H1 (cell line): ENCODE data around the gene TGIF1. TPM values are rescaled to one million over a fixed set of nuclear protein-coding genes. Genes with fewer than 3 reads are reported as not detected.

Experiments used
- BCL11A ChIP-seq, 2 experiments: IDR thresholded peaks; one replicate each; pipeline ENCODE4 v1.6.1; 2011; ENCODE audit warnings: low read depth in 2 of 2, low read length in 2 of 2, mild to moderate bottlenecking in 2 of 2
- BRCA1 ChIP-seq: IDR thresholded peaks from 2 replicates; pipeline ENCODE4 v1.6.1; 2012; ENCODE audit warnings: low read depth, low read length, improper control_type of control experiment
- CBX5 ChIP-seq: fragments of 300-800, 300-1000 bp; sonication (generic); IDR thresholded peaks from 2 replicates; pipeline ENCODE4 v1.7.1; 2016; ENCODE audit warnings: antibody characterized with exemption, low read length, low read depth
- CREB1 ChIP-seq: IDR thresholded peaks from 2 replicates; pipeline ENCODE4 v1.6.1; 2012; ENCODE audit warnings: inconsistent platforms
- CTCF ChIP-seq, 3 experiments: IDR thresholded peaks; 1 replicate in 2 of 3; 2 replicates in 1 of 3; pipeline versions ENCODE4 v1.5.1 to v1.6.1; 2011; ENCODE audit warnings: low read length in 3 of 3, mild to moderate bottlenecking in 3 of 3, inconsistent platforms in 2 of 3, low read depth in 1 of 3, moderate library complexity in 1 of 3; ENCODE audit not compliant: insufficient read depth in 1 of 3; ENCODE audit errors: control extremely low read depth in 1 of 3
- FOSL1 ChIP-seq: IDR thresholded peaks from 2 replicates; pipeline ENCODE4 v1.6.1; 2011; ENCODE audit warnings: mild to moderate bottlenecking, low read depth, low read length, moderate library complexity; ENCODE audit not compliant: insufficient read depth
- HDAC6 ChIP-seq: IDR thresholded peaks from one replicate; pipeline ENCODE4 v1.7.1; 2012; ENCODE audit warnings: low read depth, mild to moderate bottlenecking, inconsistent platforms, low read length, moderate library complexity
- JUN ChIP-seq: IDR thresholded peaks from 2 replicates; pipeline ENCODE4 v1.6.1; 2011; ENCODE audit warnings: low read depth, mild to moderate bottlenecking, improper control_type of control experiment, low read length
- POLR2AphosphoS5 ChIP-seq: IDR thresholded peaks from 2 replicates; pipeline ENCODE4 v1.6.1; 2011; ENCODE audit warnings: low read depth, low read length
- TAF1 ChIP-seq: IDR thresholded peaks from 2 replicates; pipeline ENCODE4 v1.6.1; 2011; ENCODE audit warnings: mild to moderate bottlenecking, low read depth, low read length
- polyA plus RNA-seq, 7 experiments: library from polyadenylated mRNA; depleted of rRNA in 3 of 7; stranded (reverse) in 5 of 7; unstranded in 2 of 7; fragments of >200 nt in 5 of 7; fragments of 200-250 nt in 2 of 7; gene quantifications; 1 replicate in 5 of 7; 2 replicates in 1 of 7; 4 replicates in 1 of 7; pipeline versions ENCODE4 v1.2.1 to v1.2.3, GENCODE V29; 2011 to 2013; ENCODE audit warnings: missing spikeins in 2 of 7, mixed read lengths in 2 of 7
- total RNA-seq: library from RNA; stranded (reverse); fragmentation: NEBNext Ultra II Directional; extraction: Animal tissue kit (Norgen Biotek cat#: 25700); gene quantifications from 2 replicates; pipeline ENCODE4 v1.2.1, GENCODE V29; 2021

The TGIF1 gene
- total and polyA plus RNA-seq, 2 of the 8 experiments (the other 6 are each of a cell fraction or from before 2014, with no cell fraction given): 256 to 262 TPM

GRCh38 chr18:3447068-3447894 is 2.7 kb upstream of the TGIF1 start (continued):
- TF ChIP-seq JUN (no peak), TAF1 (peak; percentile 23; the same call in 1 of the 2 replicates), BRCA1 (no peak), BCL11A (IDR thresholded peaks at IDR 0.05; ENCODE audit: low read depth in 2 of 2, low read length in 2 of 2) (no peak), HDAC6 (no peak), CBX5 (no peak), POLR2AphosphoS5 (peak; percentile 54), CTCF (IDR thresholded peaks at IDR 0.05; ENCODE audit: control extremely low read depth in 1 of 3, insufficient read depth in 1 of 3, low read depth in 1 of 3, low read length in 3 of 3) (no peak), FOSL1 (no peak), CREB1 (peak; percentile 45; the same call in 1 of the 2 replicates)
